Measurements from ENCODE around the gene PSMD9.

- TF ChIP-seq CTCF (IDR thresholded peaks at IDR 0.05) = no peak
- TF ChIP-seq POLR2A (IDR thresholded peaks at IDR 0.05) = no peak
Observed at GRCh38 chr12:121934309-121934664, 45.7 kb downstream of the PSMD9 start.

Data from adrenal gland (tissue), 5 donors.